ENCODE results near the gene CCN5.

CCN5 gene

GRCh38 chr20:44707018-44707579 is 8.1 kb upstream of the CCN5 start:
- TF ChIP-seq POLR2A (IDR thresholded peaks at IDR 0.05; ENCODE audit: low read depth, low read length): no peak
- no peak for TF ChIP-seq POLR2AphosphoS5 (IDR thresholded peaks at IDR 0.05; ENCODE audit: low read depth, low read length)
- TF ChIP-seq TAF1 (IDR thresholded peaks at IDR 0.05; ENCODE audit: borderline replicate concordance, low read depth, low read length): no peak
- FAIRE-seq (no peak), DNase-seq (ENCODE audit: insufficient read length) (no peak)

- TF ChIP-seq TAF1 (IDR thresholded peaks at IDR 0.05; ENCODE audit: borderline replicate concordance, low read depth, low read length) (no peak), POLR2A (IDR thresholded peaks at IDR 0.05; ENCODE audit: low read depth, low read length) (no peak), POLR2AphosphoS5 (IDR thresholded peaks at IDR 0.05; ENCODE audit: low read depth, low read length) (no peak)
- DNase-seq (ENCODE audit: insufficient read length) (no peak), FAIRE-seq (no peak)
Observed at GRCh38 chr20:44709380-44709779, 5.8 kb upstream of the CCN5 start.

DNA sequence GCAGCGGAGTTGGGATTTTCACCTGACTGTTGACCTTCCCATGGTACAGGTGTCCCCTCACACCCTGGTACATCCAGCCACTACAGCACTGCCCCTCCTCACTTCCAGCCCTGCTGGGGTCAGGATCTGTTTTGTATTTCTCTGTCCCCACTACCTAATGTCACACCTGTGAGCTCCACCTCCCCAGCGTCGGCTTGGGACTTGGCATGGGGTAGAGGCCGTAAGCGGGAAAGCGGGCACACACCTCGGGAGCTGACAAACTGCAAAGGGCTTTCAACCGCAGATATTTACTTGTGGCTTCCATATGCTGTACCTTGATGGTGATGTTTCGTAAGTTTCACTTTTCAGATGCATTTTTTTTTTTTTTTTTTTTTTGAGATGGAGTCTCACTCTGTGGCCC is 5.4 kb upstream of the CCN5 start:
- TF ChIP-seq POLR2AphosphoS5 (IDR thresholded peaks at IDR 0.05; ENCODE audit: low read depth, low read length) (no peak), POLR2A (IDR thresholded peaks at IDR 0.05; ENCODE audit: low read depth, low read length) (no peak), TAF1 (IDR thresholded peaks at IDR 0.05; ENCODE audit: borderline replicate concordance, low read depth, low read length) (no peak)
- DNase-seq (ENCODE audit: insufficient read length): no peak
- FAIRE-seq: no peak

DNA sequence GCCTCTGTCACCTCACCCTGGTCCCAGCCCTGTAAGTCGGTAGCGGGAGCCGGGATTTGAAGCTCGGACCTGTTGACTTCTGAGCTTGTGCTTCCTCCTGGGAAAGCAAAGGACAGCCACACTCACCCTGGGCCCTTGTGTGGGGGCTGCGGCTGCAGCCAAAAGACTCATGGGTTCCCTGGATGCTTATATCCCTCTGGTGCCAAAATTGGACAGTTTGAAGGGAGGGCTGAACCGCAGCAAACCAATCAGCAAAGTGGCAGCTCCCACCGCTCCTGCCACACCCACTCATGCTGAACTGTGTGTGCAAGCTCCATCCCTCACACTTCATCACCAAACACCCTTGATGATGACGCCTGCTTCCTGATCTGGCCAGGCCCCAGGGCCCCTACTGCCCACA is 3.9 kb upstream of the CCN5 start:
- FAIRE-seq (no peak), DNase-seq (ENCODE audit: insufficient read length) (no peak)
- TF ChIP-seq TAF1 (IDR thresholded peaks at IDR 0.05; ENCODE audit: borderline replicate concordance, low read depth, low read length): no peak
- no peak for TF ChIP-seq POLR2AphosphoS5 (IDR thresholded peaks at IDR 0.05; ENCODE audit: low read depth, low read length)
- TF ChIP-seq POLR2A (IDR thresholded peaks at IDR 0.05; ENCODE audit: low read depth, low read length): no peak

DNA sequence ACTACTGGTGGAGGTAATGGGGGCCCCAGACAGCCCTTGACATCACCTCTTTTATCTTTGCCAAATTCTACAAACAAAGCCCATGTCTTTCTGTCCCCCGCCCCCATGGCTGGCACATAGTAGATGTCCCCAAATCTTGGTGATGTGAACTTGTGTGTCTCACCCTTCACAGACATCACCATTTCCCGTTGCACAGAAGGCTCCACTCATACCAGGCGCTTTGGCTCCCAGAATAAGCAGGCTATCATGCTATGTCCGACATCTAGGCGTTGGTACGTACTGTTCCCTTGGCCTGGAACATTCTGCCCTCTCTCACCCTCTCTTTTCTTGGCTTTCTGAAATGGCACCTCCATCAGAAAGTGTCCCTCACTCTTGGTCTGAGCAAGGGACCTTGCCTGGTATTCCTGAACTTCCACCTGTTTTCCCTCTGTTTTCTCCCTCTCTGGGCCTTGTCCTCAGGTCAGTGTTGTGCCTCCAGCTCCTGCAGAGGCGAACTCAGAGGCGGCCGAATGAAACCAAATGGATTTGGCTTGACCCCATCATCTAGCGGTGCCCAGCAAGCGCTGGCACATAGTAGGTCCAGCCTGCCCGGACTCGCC is 968 bp upstream of the CCN5 start:
- no peak for FAIRE-seq
- TF ChIP-seq TAF1 (IDR thresholded peaks at IDR 0.05; ENCODE audit: borderline replicate concordance, low read depth, low read length): no peak
- no peak for TF ChIP-seq POLR2A (IDR thresholded peaks at IDR 0.05; ENCODE audit: low read depth, low read length)
- no peak for TF ChIP-seq POLR2AphosphoS5 (IDR thresholded peaks at IDR 0.05; ENCODE audit: low read depth, low read length)
- DNase-seq (ENCODE audit: insufficient read length): no peak

GRCh38 chr20:44715499-44716308 is 535 bp downstream of the CCN5 start:
- FAIRE-seq: no peak

DNA sequence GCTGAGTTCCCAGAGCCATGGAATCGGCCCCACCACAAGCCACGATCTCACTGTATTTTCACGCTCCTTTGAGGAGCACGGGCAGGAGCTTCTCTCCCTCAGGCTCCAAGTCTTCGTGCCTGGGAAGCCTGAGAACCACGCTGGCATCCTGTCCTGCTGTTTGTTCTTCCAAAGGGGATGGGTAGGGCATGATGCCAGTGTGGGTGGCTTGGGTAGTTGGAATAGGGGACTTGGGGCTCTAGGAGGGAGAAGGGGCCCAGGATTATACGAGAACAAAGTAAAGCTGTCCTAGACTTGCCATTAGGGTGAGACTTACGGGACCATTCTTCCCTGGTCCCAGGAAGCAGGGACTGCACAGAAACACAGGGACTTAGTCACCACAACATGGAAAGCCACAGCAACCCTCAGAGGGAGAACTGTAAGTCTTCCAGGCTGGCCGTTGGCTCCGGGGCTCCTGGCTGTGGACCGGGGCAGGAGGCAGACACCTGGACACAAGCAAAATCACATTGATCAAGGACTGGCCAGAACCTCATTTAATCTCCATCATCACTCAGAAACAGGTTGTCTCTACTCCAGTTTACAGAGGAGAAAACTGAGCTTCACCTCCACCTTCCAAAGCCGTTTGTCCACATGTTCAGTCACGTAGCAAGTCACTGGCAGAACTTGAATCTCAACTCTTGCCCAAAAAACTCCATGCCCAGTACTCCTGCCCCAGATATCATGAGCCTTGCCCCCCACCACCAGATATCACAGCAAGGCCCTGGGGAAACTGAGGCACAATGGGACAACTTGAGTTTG is 1.3 kb downstream of the CCN5 start:
- FAIRE-seq (no peak), DNase-seq (ENCODE audit: insufficient read length) (no peak)
- TF ChIP-seq POLR2AphosphoS5 (IDR thresholded peaks at IDR 0.05; ENCODE audit: low read depth, low read length) (no peak), POLR2A (IDR thresholded peaks at IDR 0.05; ENCODE audit: low read depth, low read length) (no peak), TAF1 (IDR thresholded peaks at IDR 0.05; ENCODE audit: borderline replicate concordance, low read depth, low read length) (no peak)

More at GRCh38 chr20:44715499-44716308, 535 bp downstream of the CCN5 start:
- TF ChIP-seq TAF1 (IDR thresholded peaks at IDR 0.05; ENCODE audit: borderline replicate concordance, low read depth, low read length) (no peak), POLR2A (IDR thresholded peaks at IDR 0.05; ENCODE audit: low read depth, low read length) (no peak), POLR2AphosphoS5 (IDR thresholded peaks at IDR 0.05; ENCODE audit: low read depth, low read length) (no peak)
- DNase-seq (ENCODE audit: insufficient read length): no peak

- no peak for FAIRE-seq
- TF ChIP-seq POLR2A (IDR thresholded peaks at IDR 0.05; ENCODE audit: low read depth, low read length) (no peak), TAF1 (IDR thresholded peaks at IDR 0.05; ENCODE audit: borderline replicate concordance, low read depth, low read length) (no peak), POLR2AphosphoS5 (IDR thresholded peaks at IDR 0.05; ENCODE audit: low read depth, low read length) (no peak)
- DNase-seq (ENCODE audit: insufficient read length): no peak
Observed at GRCh38 chr20:44717986-44718385, 2.8 kb downstream of the CCN5 start.

- TF ChIP-seq POLR2AphosphoS5 (IDR thresholded peaks at IDR 0.05; ENCODE audit: low read depth, low read length) (no peak), TAF1 (IDR thresholded peaks at IDR 0.05; ENCODE audit: borderline replicate concordance, low read depth, low read length) (no peak)
- DNase-seq (ENCODE audit: insufficient read length) (no peak), FAIRE-seq (no peak)
Observed at GRCh38 chr20:44719841-44720240, 4.7 kb downstream of the CCN5 start.

- no peak for FAIRE-seq
- TF ChIP-seq TAF1 (IDR thresholded peaks at IDR 0.05; ENCODE audit: borderline replicate concordance, low read depth, low read length) (no peak), POLR2A (IDR thresholded peaks at IDR 0.05; ENCODE audit: low read depth, low read length) (no peak), POLR2AphosphoS5 (IDR thresholded peaks at IDR 0.05; ENCODE audit: low read depth, low read length) (no peak)
- DNase-seq (ENCODE audit: insufficient read length): no peak
Observed at GRCh38 chr20:44720621-44720996, 5.4 kb downstream of the CCN5 start.

All from GM12892 (cell line).